Motor neuron (in vitro differentiated cells): Measurements from ENCODE around the gene ENTREP3. TPM values are rescaled to one million over a fixed set of nuclear protein-coding genes. Genes with fewer than 3 reads are reported as not detected.
"Not testable (repeated sequence)": the region's sequence is repeated elsewhere in the genome, so short reads cannot be mapped to it uniquely, and the experiment has no call there.

Experiments
- ATAC-seq, 8 experiments: fragments of 200-7000 bp; cut with Tn5 transposase; replicated peaks in 6 of 8; 2 replicates each; pipeline ENCODE4 v1.8.0; 2021; ENCODE audit warnings: mild to moderate bottlenecking in 8 of 8, moderate library complexity in 8 of 8
- H3K27ac ChIP-seq, 2 donors: fragments of 250-450 bp; sonication (Bioruptor Pico); 2 replicates each; pipeline ENCODE4 v1.9.0; 2021; ENCODE audit warnings: antibody characterized with exemption in 2 of 2, mild to moderate bottlenecking in 2 of 2, moderate library complexity in 1 of 2
- H3K4me1 ChIP-seq, 2 donors: fragments of 250-450 bp; sonication (Bioruptor Pico); replicated peaks in 1 of 2; 2 replicates each; pipeline ENCODE4 v1.6.1; 2021; ENCODE audit warnings: antibody characterized with exemption in 2 of 2, mild to moderate bottlenecking in 2 of 2, moderate library complexity in 1 of 2
- H3K4me3 ChIP-seq, 5 donors: fragments of 250-450 bp; sonication (Bioruptor Pico); 2 replicates each; pipeline ENCODE4 v1.9.0; 2021; ENCODE audit warnings: antibody characterized with exemption in 5 of 5, mild to moderate bottlenecking in 5 of 5, moderate library complexity in 4 of 5
- whole genome bisulfite sequencing, 10 experiments: fragments of 450-650 bp; shearing (Covaris generic); methylation state at CpG; one replicate each; pipeline ENCODE4 v1.0.0; 2022; 5-methylcytosine and 5-hydroxymethylcytosine counted together
- in situ Hi-C, 9 experiments: fragments of 400-800 bp; cut with MboI; loops; one replicate each; pipeline ENCODE4 v1.15.0; 2021; ENCODE audit warnings: low sequenced_read_pairs in 9 of 9, low pct_unique_long_range_greater_than_20kb in 2 of 9; ENCODE audit not compliant: unreplicated experiment in 9 of 9
- total RNA-seq, 8 experiments: library from RNA; unstranded; fragments of 300-600 nt; gene quantifications; 2 replicates each; pipeline versions ENCODE4 v1.2.3 to v1.2.4, GENCODE V29; 2022

Gene ENTREP3
- total RNA-seq, 8 experiments from 2014 or later = 5.5 to 38.6 (median 22.6) TPM

- Histone ChIP-seq H3K4me1 (peaks cover 25 to 27% of the 10 kb centered on the region in 2 donors), H3K27ac (peak overlapping the region; percentile 79 to 89), H3K4me3 (peak overlapping the region in 1 of 5 donors; percentile 67)
- 17 to 100% (median 83%) methylated on average over 1 to 13 of the region's 20 CpGs; no CpG with 5 or more reads in 3 of the 10 experiments for WGBS, 10 experiments
- ATAC-seq = peak in 1 of 8 experiments; percentile 5
- in situ Hi-C loops = no loop called here
Observed at GRCh38 chr1:155256058-155256852, 972 bp upstream of the ENTREP3 start.

- ATAC-seq = peak; percentile 0 to 31 (median 17)
- Histone ChIP-seq H3K27ac (peak overlapping the region; percentile 79 to 89), H3K4me3 (peak overlapping the region; percentile 54 to 89 (median 67)), H3K4me1 (peaks cover 25 to 30% of the 10 kb centered on the region in 2 donors)
- in situ Hi-C loops = no loop called here
- 0 to 31% (median 18%) methylated on average over 3 to 6 of the region's 35 CpGs; no CpG with 5 or more reads in 6 of the 10 experiments for WGBS, 10 experiments
Observed at GRCh38 chr1:155254714-155255242, 505 bp downstream of the ENTREP3 start.

GRCh38 chr1:155254228-155254713, 1.0 kb downstream of the ENTREP3 start:
- Histone ChIP-seq H3K4me3 (peak overlapping the region; percentile 54 to 89 (median 67)), H3K27ac (peak overlapping the region; percentile 79 to 89), H3K4me1 (peaks cover 25 to 30% of the 10 kb centered on the region in 2 donors)
- ATAC-seq = peak in 3 of 8 experiments; percentile 0 to 12 (median 3)
- WGBS, 10 experiments = 0 to 80% (median 39%) methylated on average over 1 to 6 of the region's 12 CpGs; no CpG with 5 or more reads in 3 of the 10 experiments
- in situ Hi-C loops = no loop called here

- peaks cover 25 to 30% of the 10 kb centered on the region in 2 donors for H3K4me1 ChIP-seq
- H3K27ac ChIP-seq = no peak overlapping the region
- ATAC-seq = no peak
- peak overlapping the region in 4 of 5 donors; percentile 54 to 67 (median 62) for H3K4me3 ChIP-seq
- in situ Hi-C loops = no loop called here
- 35 to 78% (median 50%) methylated on average over 1 to 5 of the region's 5 CpGs; no CpG with 5 or more reads in 4 of the 10 experiments for WGBS, 10 experiments
Observed at GRCh38 chr1:155253797-155254196, 1.5 kb downstream of the ENTREP3 start.

- no peak for ATAC-seq
- no peak overlapping the region for H3K27ac ChIP-seq
- 79 to 88% (median 81%) methylated on average over 2 to 4 of the region's 5 CpGs; no CpG with 5 or more reads in 7 of the 10 experiments for WGBS, 10 experiments
Observed at GRCh38 chr1:155253208-155253607, 2.1 kb downstream of the ENTREP3 start.

GRCh38 chr1:155251566-155251965, 3.7 kb downstream of the ENTREP3 start:
- H3K4me3 ChIP-seq = no peak overlapping the region
- no peak for ATAC-seq
- in situ Hi-C loops = no loop called here
- H3K27ac ChIP-seq = no peak overlapping the region
- H3K4me1 ChIP-seq = peaks cover 25 to 30% of the 10 kb centered on the region in 2 donors
- 90% methylated on average over 2 of the region's 7 CpGs; no CpG with 5 or more reads in 9 of the 10 experiments for WGBS, 10 experiments

More at GRCh38 chr1:155253208-155253607, 2.1 kb downstream of the ENTREP3 start:
- Histone ChIP-seq H3K4me1 (peaks cover 25 to 30% of the 10 kb centered on the region in 2 donors), H3K4me3 (peak overlapping the region in 3 of 5 donors; percentile 58 to 67 (median 67))
- in situ Hi-C loops = no loop called here

- in situ Hi-C loops = no loop called here
- peak; percentile 55 to 78 (median 64) for ATAC-seq
- peaks cover 24 to 28% of the 10 kb centered on the region in 2 donors for H3K4me1 ChIP-seq
- peak overlapping the region in 2 of 5 donors; percentile 0 to 3 for H3K4me3 ChIP-seq
- H3K27ac ChIP-seq = peak overlapping the region in 1 of 2 donors; percentile 11
- 0 to 63% (median 26%) methylated on average over 1 to 7 of the region's 23 CpGs; no CpG with 5 or more reads in 3 of the 10 experiments for WGBS, 10 experiments
Observed at GRCh38 chr1:155250633-155251449, 4.4 kb downstream of the ENTREP3 start.

- WGBS, 10 experiments = 80% methylated on average over 4 of the region's 28 CpGs; no CpG with 5 or more reads in 9 of the 10 experiments
- Histone ChIP-seq H3K4me1 (peaks cover 27 to 29% of the 10 kb centered on the region in 2 donors), H3K27ac (peak overlapping the region in 1 of 2 donors; percentile 11), H3K4me3 (no peak overlapping the region)
- in situ Hi-C loops = no loop called here
- ATAC-seq = no peak
Observed at GRCh38 chr1:155250246-155250632, 5.0 kb downstream of the ENTREP3 start.

- 70 to 97% (median 89%) methylated on average over 2 to 22 of the region's 26 CpGs; no CpG with 5 or more reads in 4 of the 10 experiments for WGBS, 10 experiments
- no peak for ATAC-seq
- H3K4me1 ChIP-seq = peaks cover 23 to 24% of the 10 kb centered on the region in 2 donors
- no peak overlapping the region for H3K27ac ChIP-seq
- no peak overlapping the region for H3K4me3 ChIP-seq
- in situ Hi-C loops = no loop called here
Observed at GRCh38 chr1:155247667-155248553, 7.4 kb downstream of the ENTREP3 start.

GRCh38 chr1:155246796-155247195, 8.5 kb downstream of the ENTREP3 start:
- H3K4me3 ChIP-seq, ATAC-seq, H3K27ac ChIP-seq, in situ Hi-C loops: not testable (repeated sequence)
- H3K4me1 ChIP-seq = peaks cover 23 to 26% of the 10 kb centered on the region in 2 donors
- 83 to 100% (median 99%) methylated on average over 2 to 3 of the region's 3 CpGs; no CpG with 5 or more reads in 2 of the 10 experiments for WGBS, 10 experiments

- H3K27ac ChIP-seq = peak overlapping the region; percentile 84 to 91
- in situ Hi-C loops = no loop called here
- peak overlapping the region; percentile 33 to 45 (median 41) for H3K4me3 ChIP-seq
- H3K4me1 ChIP-seq = peaks cover 22 to 26% of the 10 kb centered on the region in 2 donors
- ATAC-seq = no peak
- 0 to 100% (median 63%) methylated on average over 2 to 8 of the region's 8 CpGs; no CpG with 5 or more reads in 1 of the 10 experiments for WGBS, 10 experiments
Observed at GRCh38 chr1:155245163-155245524, 10.1 kb downstream of the ENTREP3 start.
